GM21576 (cell line): ENCODE data around the gene ACTMAP.
A peak's percentile ranks its signal among the peaks of the same experiment; 100 is the strongest.

Experiments used
- ATAC-seq: cut with Tn5 transposase; IDR thresholded peaks from one replicate; pipeline ENCODE4 v1.9.1; 2021; ENCODE audit warnings: mild to moderate bottlenecking, moderate library complexity; ENCODE audit not compliant: unreplicated experiment

The ACTMAP gene

DNA sequence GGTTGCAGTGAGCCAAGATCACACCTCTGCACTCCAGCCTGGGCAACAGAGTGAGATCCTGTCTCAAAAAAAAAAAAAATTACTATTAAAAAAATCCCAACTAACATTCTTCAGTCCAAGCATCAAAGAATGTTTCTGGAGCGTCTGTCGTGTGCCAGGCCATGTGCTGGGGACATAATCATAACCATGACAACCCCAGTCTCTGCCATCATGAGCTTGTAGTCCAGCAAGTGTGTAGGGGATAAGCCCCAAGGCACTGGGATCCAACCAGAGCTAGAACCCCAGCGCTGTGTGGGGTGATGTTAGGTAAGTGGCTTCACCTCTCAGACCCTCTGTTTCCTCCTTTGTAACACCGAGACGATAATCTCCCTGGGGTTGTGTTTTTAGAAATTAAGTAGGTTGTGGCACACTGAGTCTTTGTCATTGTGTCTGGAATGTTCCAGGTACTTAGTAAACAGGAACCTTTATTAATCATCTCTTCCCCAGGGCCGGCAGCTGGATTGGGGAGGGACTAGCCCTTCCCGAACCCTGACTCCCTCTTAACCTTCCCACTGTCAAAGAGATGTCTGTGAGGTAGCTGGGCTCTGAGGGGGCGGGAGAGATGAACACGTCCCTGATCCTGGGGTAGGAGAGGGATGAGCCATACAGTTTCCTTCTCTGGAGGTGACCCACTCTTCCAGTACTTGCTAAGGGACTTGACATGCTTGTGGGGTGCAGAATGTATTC is 28.2 kb downstream of the ACTMAP start:
- no peak for ATAC-seq

- no peak for ATAC-seq
Measured at GRCh38 chr19:40721140-40721486, 29.2 kb downstream of the ACTMAP start.

DNA sequence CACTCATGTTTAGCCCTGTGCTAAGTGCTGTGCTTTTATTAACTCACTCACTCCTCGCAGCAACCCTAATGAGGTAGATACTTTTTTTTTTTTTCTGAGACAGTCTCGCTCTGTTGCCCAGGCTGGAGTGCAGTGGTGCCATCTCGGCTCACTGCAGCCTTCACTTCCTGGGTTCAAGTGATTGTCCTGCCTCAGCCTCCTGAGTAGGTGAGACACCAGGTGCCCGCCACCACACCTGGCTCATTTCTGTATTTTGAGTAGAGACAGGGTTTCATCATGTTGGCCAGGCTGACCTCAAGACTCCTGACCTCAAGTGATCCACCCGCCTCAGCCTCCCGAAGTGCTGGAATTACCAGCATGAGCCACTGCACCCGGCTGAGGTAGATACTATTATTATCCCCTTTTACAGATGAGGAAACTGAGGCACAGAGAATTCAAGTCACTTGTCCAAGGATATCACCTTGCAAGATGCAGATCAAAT is 30.8 kb downstream of the ACTMAP start:
- ATAC-seq, result no peak

- no peak for ATAC-seq
Measured at GRCh38 chr19:40718774-40719391, 31.4 kb downstream of the ACTMAP start.

- ATAC-seq, result no peak
Measured at GRCh38 chr19:40717880-40718773, 32.1 kb downstream of the ACTMAP start.

GRCh38 chr19:40717325-40717879 is 32.9 kb downstream of the ACTMAP start:
- no peak for ATAC-seq

DNA sequence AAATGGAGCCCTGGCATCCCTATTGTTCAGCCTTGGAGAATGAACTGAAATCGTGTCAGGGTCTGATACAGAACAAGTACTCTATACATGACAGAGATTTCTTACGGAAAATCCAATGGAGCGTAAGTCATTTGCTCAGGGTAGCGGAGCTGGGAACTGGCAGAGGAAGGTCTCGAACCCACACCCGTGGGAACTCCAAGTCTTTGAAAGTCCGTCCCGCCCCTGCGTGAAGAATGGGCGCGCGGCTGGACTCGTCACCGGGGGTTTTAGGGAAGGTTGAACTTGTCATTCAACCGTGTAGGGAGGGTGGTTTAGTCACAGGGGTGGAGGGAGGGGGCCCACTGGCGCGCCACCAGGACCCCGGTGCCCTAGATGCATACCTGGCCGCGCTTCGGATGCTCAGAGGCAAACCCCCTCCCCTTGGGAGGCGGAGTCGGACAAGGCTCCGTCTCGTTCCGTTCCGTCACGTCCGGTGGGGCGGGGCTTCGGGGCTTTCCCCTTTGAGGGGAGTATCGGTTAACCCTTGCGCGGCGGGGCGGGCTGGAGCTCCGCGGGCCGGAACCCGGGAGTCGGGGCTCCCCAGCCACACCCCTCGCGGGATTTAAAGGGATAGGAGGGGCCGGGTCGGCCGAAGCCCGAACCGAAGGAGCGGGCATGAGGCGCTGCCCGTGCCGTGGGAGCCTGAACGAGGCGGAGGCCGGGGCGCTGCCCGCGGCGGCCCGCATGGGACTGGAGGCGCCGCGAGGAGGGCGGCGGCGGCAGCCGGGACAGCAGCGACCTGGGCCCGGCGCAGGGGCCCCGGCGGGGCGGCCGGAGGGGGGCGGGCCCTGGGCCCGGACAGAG is 33.6 kb downstream of the ACTMAP start, which contains the start of the genes COQ8B and ITPKC:
TSS of gene COQ8B (minus strand) at position 405 of the 843 bp plus-strand sequence. CDS start 2,254 bp downstream, outside the sequence.
TSS of gene ITPKC (plus strand) at position 631 of the 843 bp plus-strand sequence. CDS start at position 655, 24 bp downstream.
- peak; percentile 67 for ATAC-seq

DNA sequence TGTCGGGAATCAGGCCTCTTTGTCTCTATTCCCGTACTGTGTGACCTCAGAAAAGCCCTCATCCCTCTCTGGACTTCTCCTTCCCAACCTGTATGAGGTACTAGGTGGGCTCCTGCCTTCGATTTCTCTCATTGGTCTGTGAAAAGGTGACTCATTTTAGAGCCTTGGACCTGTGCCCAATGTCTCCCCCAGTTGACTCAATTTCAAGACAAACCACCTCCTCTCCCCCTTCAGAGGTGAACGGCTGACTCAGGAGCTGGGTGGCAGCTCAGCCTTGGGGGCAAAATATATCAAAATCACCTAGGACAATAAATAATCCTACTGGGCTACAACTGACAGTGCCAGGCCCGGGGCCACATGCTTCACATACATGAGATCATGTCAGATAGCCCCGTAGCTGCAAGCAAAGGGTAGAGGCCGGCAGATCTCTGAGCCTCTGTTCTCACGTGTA is 34.2 kb downstream of the ACTMAP start:
- no peak for ATAC-seq

GRCh38 chr19:40714441-40715299 is 35.6 kb downstream of the ACTMAP start:
- ATAC-seq, result peak; percentile 51

- ATAC-seq, result no peak
Measured at GRCh38 chr19:40713939-40714338, 36.3 kb downstream of the ACTMAP start.

DNA sequence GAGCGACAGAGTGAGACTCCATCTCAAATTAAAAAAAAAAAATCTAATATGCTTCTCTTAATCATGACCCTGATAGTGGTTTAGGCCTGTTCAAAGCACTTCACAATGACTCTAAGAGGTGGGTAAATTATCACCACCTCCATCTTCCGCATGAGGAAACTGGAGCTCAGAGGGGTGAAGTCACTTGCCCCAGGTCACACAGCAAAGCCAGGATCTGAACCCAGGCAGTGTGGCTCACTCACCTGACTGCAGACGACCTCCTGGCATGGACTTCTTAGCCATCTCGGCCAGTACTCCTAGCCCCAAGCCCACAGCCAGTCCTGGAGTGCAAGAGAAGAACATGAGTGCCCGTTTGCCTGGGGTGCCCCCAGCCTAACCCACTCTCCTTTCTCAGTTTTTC is 40.5 kb downstream of the ACTMAP start:
- no peak for ATAC-seq

DNA sequence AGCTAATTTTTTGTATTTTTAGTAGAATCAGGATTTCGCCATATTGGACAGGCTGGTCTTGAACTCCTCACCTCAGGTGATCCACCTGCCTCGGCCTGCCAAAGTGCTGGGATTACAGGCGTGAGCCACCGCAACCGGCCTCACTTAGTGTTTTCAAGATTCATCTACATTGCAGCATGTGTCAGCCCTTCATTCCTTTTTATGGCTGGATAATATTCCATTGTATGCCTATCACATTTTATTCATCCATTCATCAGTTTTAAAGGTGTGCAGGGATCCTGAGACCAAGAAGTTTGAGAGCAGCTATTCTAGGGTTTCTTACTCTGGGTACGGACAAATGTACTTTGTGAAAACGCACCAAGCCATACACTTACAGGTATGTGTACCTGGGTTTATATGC is 42.7 kb downstream of the ACTMAP start:
- no peak for ATAC-seq

- ATAC-seq, result no peak
Measured at GRCh38 chr19:40705950-40706619, 44.2 kb downstream of the ACTMAP start.

DNA sequence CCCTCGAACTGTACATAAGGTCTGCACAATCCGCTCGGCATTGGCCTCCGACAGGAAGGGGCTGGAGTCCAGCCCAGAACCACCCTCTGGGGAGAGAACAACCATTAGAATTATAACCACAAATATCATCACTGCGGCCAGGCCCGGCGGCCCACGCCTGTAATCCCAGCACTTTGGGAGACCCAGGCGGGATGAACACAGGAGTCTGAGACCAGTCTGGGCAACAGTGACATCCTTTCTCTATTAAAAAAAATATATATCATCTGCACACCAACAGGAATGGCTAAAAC is 45.0 kb downstream of the ACTMAP start:
- no peak for ATAC-seq

- ATAC-seq, result no peak
Measured at GRCh38 chr19:40704491-40705361, 45.6 kb downstream of the ACTMAP start.

DNA sequence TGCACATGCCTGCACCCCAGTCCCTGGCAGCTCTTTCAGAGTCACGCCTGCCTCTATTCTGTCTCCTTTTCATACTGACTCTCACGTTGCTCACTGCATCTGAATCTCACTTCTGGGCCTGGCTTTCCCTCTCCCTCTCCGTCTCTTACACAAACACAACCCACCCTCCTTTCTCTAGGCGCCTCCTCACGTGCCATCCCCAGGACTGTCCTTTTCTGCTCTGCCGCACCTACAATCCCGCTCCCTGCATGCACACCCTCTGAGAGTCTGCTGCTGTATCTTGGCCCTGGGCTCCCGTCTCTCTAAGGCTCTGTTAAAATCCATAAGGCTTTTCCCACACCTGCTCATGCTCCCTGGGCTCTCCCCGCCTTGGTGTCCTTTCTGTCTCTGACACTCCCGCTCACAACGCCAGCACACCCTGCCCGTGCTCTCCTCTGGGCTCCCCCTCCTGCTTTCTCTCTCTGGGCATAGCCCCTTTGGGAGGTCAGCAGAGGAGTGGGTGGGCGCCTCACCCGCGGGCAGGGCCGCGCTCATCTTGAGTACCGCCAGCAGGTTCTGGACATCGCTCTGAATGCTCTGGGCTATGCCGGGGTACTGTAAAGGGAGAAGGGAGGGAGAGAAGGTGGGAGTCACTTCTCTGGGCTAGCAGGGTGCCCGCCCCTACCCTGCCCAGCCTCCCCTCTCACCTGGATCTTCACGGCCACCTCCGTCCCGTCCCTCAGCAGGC is 47.1 kb downstream of the ACTMAP start:
- no peak for ATAC-seq

GRCh38 chr19:40702337-40703012 is 47.8 kb downstream of the ACTMAP start:
- no peak for ATAC-seq
